Raji (cell line): ENCODE results near the gene SLC11A1.
A peak's percentile ranks its signal among the peaks of the same experiment; 100 is the strongest.

Source experiments
- POLR2A ChIP-seq: IDR thresholded peaks from 2 replicates; pipeline ENCODE4 v1.6.1; 2011; ENCODE audit warnings: low read depth, low read length, control low read depth; ENCODE audit not compliant: insufficient read depth

Gene SLC11A1

DNA sequence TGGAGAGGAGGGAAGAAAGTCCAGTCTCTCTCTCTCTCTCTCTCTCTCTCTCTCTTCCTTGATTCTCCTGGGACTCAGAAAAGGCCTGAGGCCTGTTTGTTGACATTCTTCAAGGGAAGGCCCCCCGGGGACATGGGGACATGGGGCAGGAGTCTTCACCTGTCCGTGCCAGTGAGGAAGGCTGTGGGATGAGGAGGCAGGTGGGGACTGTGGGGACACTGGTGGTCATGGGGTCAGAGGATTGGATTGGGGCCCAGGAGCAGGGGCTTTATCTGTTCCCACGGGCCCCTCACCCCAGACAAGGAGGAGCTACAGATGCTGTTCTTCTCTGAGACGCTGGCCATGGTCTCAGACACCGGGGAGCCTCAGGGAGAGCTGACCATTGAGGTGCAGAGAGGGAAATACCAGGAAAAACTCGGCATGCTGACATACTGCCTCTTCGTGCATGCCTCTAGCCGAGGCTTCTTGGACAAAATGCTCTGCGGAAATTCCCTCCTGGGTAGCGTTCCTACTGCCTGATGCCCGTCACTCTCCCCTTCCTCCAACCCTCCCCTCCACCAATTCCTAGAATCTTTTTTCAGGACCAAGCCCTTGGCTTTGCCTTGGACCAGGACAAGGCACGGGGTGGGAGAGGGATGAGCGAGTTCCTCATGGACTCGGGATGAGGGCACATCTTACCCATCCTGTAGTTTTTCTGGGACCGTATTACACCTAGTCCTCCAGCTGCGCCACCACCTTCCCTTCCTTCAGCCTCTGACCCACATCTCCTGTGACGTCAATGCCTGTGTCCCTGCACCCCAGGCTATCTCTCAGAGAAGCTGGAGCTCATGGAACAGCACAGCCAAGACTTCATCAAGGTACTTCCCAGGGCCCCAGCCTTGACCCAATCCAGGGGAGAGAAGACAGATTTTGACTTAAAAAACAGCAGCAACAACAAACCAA lies 24.6 kb upstream of the SLC11A1 start:
- TF ChIP-seq POLR2A, result no peak

DNA sequence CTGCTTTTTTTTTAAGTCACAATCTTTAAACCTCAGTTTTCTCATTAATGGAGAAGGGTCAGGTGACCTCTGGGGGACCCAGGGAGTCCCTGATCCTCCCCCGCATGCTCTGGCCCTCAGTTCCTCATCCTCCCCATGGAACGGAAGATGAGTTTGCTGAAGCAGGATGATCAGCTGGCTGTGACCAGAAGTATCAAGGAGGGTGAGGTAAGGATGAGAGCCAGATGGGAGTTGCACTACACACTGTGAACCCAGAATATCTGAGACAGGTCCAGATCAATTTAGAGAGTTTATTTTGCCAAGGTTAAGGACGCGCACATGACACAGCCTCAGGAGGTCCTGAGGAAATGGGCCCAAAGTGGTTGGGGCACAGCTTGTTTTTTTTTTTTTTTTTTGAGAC lies 21.6 kb upstream of the SLC11A1 start:
- no peak for TF ChIP-seq POLR2A

GRCh38 chr2:218362606-218363005 lies 19.5 kb upstream of the SLC11A1 start:
- no peak for TF ChIP-seq POLR2A

DNA sequence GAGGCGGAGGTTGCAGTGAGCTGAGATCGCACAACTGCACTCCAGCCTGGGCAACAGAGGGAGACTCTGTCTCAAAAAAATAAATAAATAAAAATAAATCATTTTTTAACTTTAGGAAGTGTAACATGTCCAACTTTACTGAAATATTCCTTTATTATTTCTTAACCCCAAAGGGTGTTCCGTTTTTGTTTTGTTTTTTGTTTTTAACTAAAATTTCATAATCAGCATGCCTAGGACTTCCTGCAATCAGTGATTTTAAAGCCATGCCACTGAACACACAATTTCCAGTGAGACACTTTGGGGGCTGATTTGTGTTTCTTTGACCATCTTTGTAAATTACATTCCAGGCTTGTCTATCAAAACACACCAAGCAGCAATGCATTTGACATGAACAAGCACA lies 18.3 kb upstream of the SLC11A1 start:
- no peak for TF ChIP-seq POLR2A

GRCh38 chr2:218364196-218364595 lies 17.9 kb upstream of the SLC11A1 start:
- TF ChIP-seq POLR2A, result no peak

GRCh38 chr2:218366621-218367414 lies 15.3 kb upstream of the SLC11A1 start:
- no peak for TF ChIP-seq POLR2A

GRCh38 chr2:218367415-218368149 lies 14.5 kb upstream of the SLC11A1 start:
- TF ChIP-seq POLR2A, result 0 out of 2 replicates have a peak, but pooled peaks have one; percentile 38

GRCh38 chr2:218368150-218368528 lies 13.9 kb upstream of the SLC11A1 start:
- TF ChIP-seq POLR2A, result no peak

DNA sequence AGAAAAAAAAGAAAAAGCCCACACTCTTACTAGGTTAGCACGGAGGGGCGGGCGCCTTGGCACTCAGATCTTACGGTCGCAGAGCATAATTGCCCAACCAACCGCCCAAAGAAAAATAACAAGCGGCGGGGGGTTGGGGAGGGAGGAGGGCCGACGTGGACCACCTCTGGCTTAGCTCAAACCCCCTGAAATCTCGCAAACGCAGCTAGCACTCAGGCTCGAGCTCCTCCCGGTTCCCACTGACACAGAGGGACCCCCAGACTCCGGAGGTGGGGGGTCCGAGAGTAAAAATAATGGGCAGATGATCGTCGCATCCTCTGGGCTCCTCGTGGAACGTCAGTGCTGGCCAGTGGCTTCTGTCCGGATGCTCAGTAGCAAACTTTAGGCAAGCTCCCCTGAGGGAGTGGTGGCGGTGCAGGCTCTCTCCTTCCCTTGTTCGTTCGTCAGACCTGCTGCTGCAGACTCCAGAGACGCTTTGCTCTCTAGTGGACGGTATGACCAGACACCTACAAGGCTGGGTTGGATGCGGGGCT lies 13.4 kb upstream of the SLC11A1 start:
- TF ChIP-seq POLR2A, result no peak

- no peak for TF ChIP-seq POLR2A
These were observed 12.7 kb upstream of the SLC11A1 start for GRCh38 chr2:218369330-218369729.

- peak; percentile 24; the same call in 1 of the 2 replicates for TF ChIP-seq POLR2A
These were observed 11.5 kb upstream of the SLC11A1 start for GRCh38 chr2:218370410-218371063.

DNA sequence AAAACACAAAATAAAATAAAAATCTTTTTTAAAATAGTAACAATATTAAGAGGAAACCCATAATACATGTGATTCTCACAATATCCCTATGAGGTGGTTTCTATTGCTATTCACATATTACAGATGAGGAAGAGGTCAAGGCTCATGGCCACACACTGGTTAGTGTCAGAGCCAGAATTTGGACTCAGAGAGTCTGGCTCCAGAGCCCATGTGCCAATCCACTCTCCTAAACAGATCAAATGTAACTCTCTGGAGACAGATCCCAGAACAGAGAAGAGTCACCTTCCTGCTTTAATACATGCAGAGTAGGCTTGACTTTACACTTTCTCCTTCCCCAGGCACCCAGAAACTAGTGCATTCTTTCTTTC lies 10.1 kb upstream of the SLC11A1 start:
- no peak for TF ChIP-seq POLR2A

- TF ChIP-seq POLR2A, result no peak
These were observed 7.3 kb upstream of the SLC11A1 start for GRCh38 chr2:218374795-218375194.

GRCh38 chr2:218375212-218375611 lies 6.9 kb upstream of the SLC11A1 start:
- TF ChIP-seq POLR2A, result no peak
